Coronary artery (tissue), 2 donors: ENCODE measurements around the gene TPGS1.

ENCODE experiments used
- DNase-seq: peaks from one replicate; pipeline ENCODE4 v3.0.0-alpha.2; 2017; ENCODE audit warnings: low spot score
- H3K27ac ChIP-seq, 2 donors: fragments of 200-600 bp; sonication (generic); one replicate each; pipeline ENCODE4 v1.5.1; 2016 to 2019
- H3K4me3 ChIP-seq: fragments of 200-600 bp; sonication (generic); 2 replicates; pipeline ENCODE4 v1.5.1; 2016; ENCODE audit warnings: mild to moderate bottlenecking, moderate library complexity
- CTCF ChIP-seq: fragments of 200-600 bp; sonication (generic); IDR thresholded peaks from one replicate; pipeline ENCODE4 v1.5.1; 2019; ENCODE audit warnings: antibody characterized with exemption

Gene TPGS1

GRCh38 chr19:469833-470232 is 37.5 kb upstream of the TPGS1 start:
- Histone ChIP-seq H3K27ac (no peak overlapping the region), H3K4me3 (no peak overlapping the region)
- no peak for DNase-seq
- no peak for TF ChIP-seq CTCF

DNA sequence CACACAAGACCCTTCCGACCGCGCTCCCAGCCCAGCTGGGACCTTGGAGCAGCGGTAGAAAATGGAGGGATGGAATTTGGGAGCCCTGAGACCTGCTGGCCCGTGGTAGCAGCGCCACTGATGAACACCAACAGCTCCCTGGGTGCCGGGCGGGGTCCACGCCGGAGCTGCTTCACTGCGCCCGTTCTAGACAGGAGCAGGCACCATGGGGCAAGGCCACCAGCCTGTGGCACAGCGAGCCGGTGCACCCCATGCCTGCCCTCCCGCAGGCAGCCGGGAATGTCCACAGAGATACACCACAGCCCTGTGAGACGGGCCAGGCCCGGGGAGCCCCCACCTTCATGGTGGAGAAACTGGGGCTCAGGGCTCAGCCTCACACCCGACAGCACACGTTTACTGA is 36.6 kb upstream of the TPGS1 start:
- H3K4me3 ChIP-seq = no peak overlapping the region
- DNase-seq = no peak
- no peak for TF ChIP-seq CTCF
- H3K27ac ChIP-seq = no peak overlapping the region

- H3K4me3 ChIP-seq = no peak overlapping the region
- DNase-seq = no peak
- no peak for TF ChIP-seq CTCF
- H3K27ac ChIP-seq = no peak overlapping the region
These were observed 35.1 kb upstream of the TPGS1 start for GRCh38 chr19:472005-472858.

- H3K27ac ChIP-seq = peak overlapping the region in 1 of 2 donors; percentile 19
- DNase-seq = no peak
- no peak overlapping the region for H3K4me3 ChIP-seq
These were observed 32.9 kb upstream of the TPGS1 start for GRCh38 chr19:474126-475078.

DNA sequence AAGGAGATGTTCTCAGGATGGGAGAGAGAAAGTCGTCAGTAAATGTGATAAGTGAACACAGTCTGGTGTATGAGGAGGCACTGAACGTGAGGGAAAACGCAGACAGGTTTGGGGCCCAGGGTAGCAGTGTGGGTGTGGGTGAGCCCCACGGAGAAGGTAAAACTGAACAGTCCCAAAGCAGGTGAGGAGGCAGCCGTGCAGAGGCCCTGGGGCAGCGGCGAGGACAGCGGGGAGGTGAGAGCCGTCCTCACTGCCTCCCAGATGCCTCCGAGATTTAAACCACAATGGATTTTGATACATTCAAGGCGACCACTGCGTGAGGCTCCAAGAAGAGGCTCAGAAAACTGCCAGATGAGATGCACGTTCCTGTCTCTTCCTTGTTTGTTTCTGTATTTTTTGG is 31.9 kb upstream of the TPGS1 start:
- no peak overlapping the region for H3K27ac ChIP-seq

More at GRCh38 chr19:474126-475078, 32.9 kb upstream of the TPGS1 start:
- TF ChIP-seq CTCF = no peak

DNA sequence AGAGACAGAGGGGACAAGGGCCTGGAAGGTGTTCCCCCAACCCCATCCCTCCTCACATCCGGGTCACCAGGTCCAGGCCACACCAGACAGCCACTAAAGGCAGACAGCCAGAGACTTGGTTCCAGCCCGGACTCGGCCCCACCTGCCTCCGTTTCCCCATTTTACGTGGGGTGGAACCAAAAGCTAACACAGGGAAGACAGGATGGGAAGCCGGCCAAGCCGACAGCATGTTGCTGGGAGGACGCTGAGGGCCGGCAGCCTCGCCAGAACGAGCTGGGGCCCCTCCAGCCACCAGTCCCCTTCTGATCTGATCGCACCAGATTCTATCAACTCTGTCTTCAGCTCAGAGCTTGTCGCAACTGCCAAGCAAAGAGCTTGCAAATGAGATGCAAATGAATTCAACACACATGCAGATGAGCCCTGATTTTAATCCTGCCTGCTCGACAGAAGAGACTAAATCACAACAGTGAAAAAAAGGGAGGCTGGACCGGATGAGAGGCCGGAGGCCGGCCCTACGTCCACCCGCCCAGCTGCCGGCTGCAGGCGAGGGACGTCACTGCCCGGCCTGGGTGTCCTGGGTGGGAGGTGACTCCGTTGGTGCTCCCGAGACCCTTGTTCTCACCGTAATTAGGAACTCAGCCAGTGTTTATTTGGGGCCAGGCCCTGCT is 28.9 kb upstream of the TPGS1 start:
- TF ChIP-seq CTCF = no peak
- no peak overlapping the region for H3K4me3 ChIP-seq
- no peak for DNase-seq
- H3K27ac ChIP-seq = no peak overlapping the region

More for the DNA sequence above, 31.9 kb upstream of the TPGS1 start:
- H3K4me3 ChIP-seq = no peak overlapping the region
- DNase-seq = no peak
- TF ChIP-seq CTCF = no peak
